A673 (cell line): Measurements from ENCODE around the gene ADSL. TPM values are rescaled to one million over a fixed set of nuclear protein-coding genes. Genes with fewer than 3 reads are reported as not detected.

Experiments used
- BruUV-seq: library from RNA; stranded (reverse); fragments of 400-500 nt; replicated peaks from 2 replicates; lab custom pipeline; 2021; lab: Mats Ljungman, UMichigan
- CTCF ChIA-PET: fragments of 300-600 bp; sonication (Branson Sonifier 250); formaldehyde crosslinking; loops from one replicate; lab custom pipeline; 2022; ENCODE audit warnings: antibody characterized with exemption; lab: Charles Lee
- POLR2A ChIA-PET: fragments of 300-600 bp; sonication (Branson Sonifier 250); formaldehyde crosslinking; loops from one replicate; lab custom pipeline; 2022; ENCODE audit warnings: antibody characterized with exemption; ENCODE audit not compliant: low non-redundant PET; lab: Charles Lee
- DNase-seq: peaks from one replicate; pipeline ENCODE4 v3.0.0-alpha.2; 2015; ENCODE audit warnings: low spot score
- H3K27ac ChIP-seq: fragments of 200-600 bp; sonication (generic); 2 replicates; pipeline ENCODE4 v1.5.1; 2016; ENCODE audit warnings: mixed run types, low read depth, mild to moderate bottlenecking, mixed read lengths, antibody characterized with exemption, low read length; ENCODE audit not compliant: poor library complexity, severe bottlenecking
- H3K27me3 ChIP-seq: fragments of 200-600 bp; sonication (generic); replicated peaks from 2 replicates; pipeline ENCODE4 v1.6.1; 2017; ENCODE audit warnings: mixed run types, low read depth, mild to moderate bottlenecking, mixed read lengths, antibody characterized with exemption, low read length; ENCODE audit not compliant: insufficient read depth, poor library complexity
- H3K36me3 ChIP-seq: fragments of 200-600 bp; sonication (generic); 2 replicates; pipeline ENCODE4 v1.6.1; 2016; ENCODE audit warnings: mixed run types, mild to moderate bottlenecking, mixed read lengths, antibody characterized with exemption, low read length; ENCODE audit not compliant: insufficient read depth, poor library complexity, severe bottlenecking
- H3K4me1 ChIP-seq: fragments of 200-600 bp; sonication (generic); 2 replicates; pipeline ENCODE4 v1.6.1; 2017; ENCODE audit warnings: mixed run types, mild to moderate bottlenecking, mixed read lengths, antibody characterized with exemption, low read length; ENCODE audit not compliant: insufficient read depth, poor library complexity, severe bottlenecking
- H3K4me3 ChIP-seq: fragments of 200-600 bp; sonication (generic); 2 replicates; pipeline ENCODE4 v1.5.1; 2016; ENCODE audit warnings: low read depth, mixed run types, mild to moderate bottlenecking, mixed read lengths, low read length; ENCODE audit not compliant: poor library complexity, severe bottlenecking
- H3K9me3 ChIP-seq: fragments of 200-600 bp; sonication (generic); 2 replicates; pipeline ENCODE4 v1.6.1; 2016; ENCODE audit warnings: mixed run types, low read depth, mild to moderate bottlenecking, mixed read lengths, antibody characterized with exemption, low read length; ENCODE audit not compliant: poor library complexity, severe bottlenecking
- CTCF ChIP-seq: fragments of 300-800, 200-600 bp; sonication (generic); conservative IDR thresholded peaks from 2 replicates; pipeline ENCODE4 v1.5.1; 2017; ENCODE audit warnings: low read depth, mild to moderate bottlenecking, antibody characterized with exemption, low read length, moderate library complexity, mixed read lengths
- EZH2 ChIP-seq: fragments of 200-600 bp; sonication (generic); IDR thresholded peaks from 2 replicates; pipeline ENCODE4 v1.6.1; 2017; ENCODE audit warnings: borderline replicate concordance, low read depth, mild to moderate bottlenecking, mixed read lengths, antibody characterized with exemption, low read length; ENCODE audit not compliant: poor library complexity, severe bottlenecking
- intact Hi-C: fragments of 100-400 bp; cut with micrococcal nuclease; formaldehyde crosslinking; loops from one replicate; pipeline ENCODE4 v1.10.0; 2022; ENCODE audit not compliant: unreplicated experiment
- total RNA-seq: library from RNA; stranded (reverse); gene quantifications from 2 replicates; pipeline ENCODE4 v1.2.3, GENCODE V29; 2021

ADSL gene
- total RNA-seq, 1 experiment from 2014 or later, result 133 TPM

GRCh38 chr22:40407831-40408717 is 61.8 kb downstream of the ADSL start:
- TF ChIP-seq CTCF (no peak), EZH2 (no peak)
- intact Hi-C loops, result no loop called here
- no peaks in the 10 kb centered on the region for H3K27me3 ChIP-seq
- POLR2A ChIA-PET, result no interaction called here
- no TSS peak for BruUV-seq
- no peak overlapping the region for H3K4me3 ChIP-seq
- H3K36me3 ChIP-seq, result peaks cover 79% of the 10 kb centered on the region
- no peaks in the 10 kb centered on the region for H3K4me1 ChIP-seq
- CTCF ChIA-PET, result interaction anchor here (0.6 to 0.7 kb wide), 2 partner anchors 29 to 491 kb away, joined by 3 to 6 read pairs; no protein-coding TSS in a partner anchor
- H3K9me3 ChIP-seq, result no peaks in the 10 kb centered on the region
- H3K27ac ChIP-seq, result no peak overlapping the region
- no peak for DNase-seq

GRCh38 chr22:40408718-40409612 is 62.7 kb downstream of the ADSL start:
- ChIA-PET CTCF (interaction anchor here (0.6 kb wide), 1 partner anchor 28 kb away, joined by 3 read pairs; no protein-coding TSS in a partner anchor), POLR2A (no interaction called here)
- H3K4me1 ChIP-seq, result no peaks in the 10 kb centered on the region
- no peak for DNase-seq
- H3K36me3 ChIP-seq, result peaks cover 79% of the 10 kb centered on the region
- no TSS peak for BruUV-seq
- H3K9me3 ChIP-seq, result no peaks in the 10 kb centered on the region
- intact Hi-C loops, result no loop called here
- H3K4me3 ChIP-seq, result no peak overlapping the region
- H3K27ac ChIP-seq, result no peak overlapping the region
- no peak for TF ChIP-seq CTCF
- H3K27me3 ChIP-seq, result no peaks in the 10 kb centered on the region

DNA sequence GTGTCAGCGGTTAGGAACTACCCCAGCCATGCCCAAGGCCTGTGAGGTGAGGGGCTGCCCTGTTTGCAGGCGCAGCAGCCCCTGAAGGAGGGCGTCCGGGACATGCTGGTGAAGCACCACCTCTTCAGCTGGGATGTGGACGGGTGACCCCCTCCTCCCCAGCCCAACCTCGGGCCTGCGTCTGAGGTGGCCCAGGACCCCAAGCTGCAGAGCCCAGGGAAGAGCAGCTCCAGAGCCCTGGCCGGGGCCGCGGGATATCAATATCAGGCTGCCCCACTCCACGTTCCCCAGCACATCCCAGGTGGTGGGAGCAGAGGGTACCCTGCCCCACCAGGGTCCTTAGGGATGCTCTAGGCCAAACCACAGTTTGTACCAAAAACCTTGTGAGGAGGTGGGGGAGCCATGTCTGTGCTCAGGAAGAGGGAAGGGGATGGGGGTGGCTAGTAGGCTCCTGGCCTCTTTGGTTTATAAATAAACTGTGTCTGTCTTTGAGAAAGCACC is 63.4 kb downstream of the ADSL start:
- Histone ChIP-seq H3K4me3 (no peak overlapping the region), H3K9me3 (no peaks in the 10 kb centered on the region), H3K27ac (no peak overlapping the region), H3K4me1 (no peaks in the 10 kb centered on the region), H3K36me3 (peaks cover 74% of the 10 kb centered on the region), H3K27me3 (no peaks in the 10 kb centered on the region)
- TF ChIP-seq CTCF (no peak), EZH2 (no peak)
- ChIA-PET POLR2A (no interaction called here), CTCF (no interaction called here)
- no peak for DNase-seq
- intact Hi-C loops, result no loop called here
- BruUV-seq, result no TSS peak
